Upper lobe of left lung (tissue), 4 donors: ENCODE results near the gene EGLN1.

Experiments used
- EP300 ChIP-seq, 4 donors: sonication (generic); formaldehyde crosslinking; IDR thresholded peaks; one replicate each; pipeline ENCODE4 v1.5.1; 2017; ENCODE audit warnings: antibody characterized with exemption in 4 of 4, control low read depth in 2 of 4
- POLR2A ChIP-seq, 4 donors: fragments of 450-650 bp; IDR thresholded peaks; one replicate each; pipeline ENCODE4 v1.5.1; 2016 to 2017; ENCODE audit warnings: antibody characterized with exemption in 4 of 4, mild to moderate bottlenecking in 2 of 4
- POLR2AphosphoS5 ChIP-seq, 2 donors: sonication (generic); formaldehyde crosslinking; IDR thresholded peaks; one replicate each; pipeline ENCODE4 v1.5.1; 2017; ENCODE audit warnings: antibody characterized with exemption in 2 of 2
- TF ChIP-seq, protein P1 (sequence below), 6 experiments: fragments of 450-650 bp in 4 of 6; fragments of 200-600 bp in 2 of 6; sonication (generic) in 2 of 6; IDR thresholded peaks; one replicate each; pipeline ENCODE4 v1.5.1; 2016 to 2019; ENCODE audit warnings: antibody characterized with exemption in 6 of 6

DNA sequence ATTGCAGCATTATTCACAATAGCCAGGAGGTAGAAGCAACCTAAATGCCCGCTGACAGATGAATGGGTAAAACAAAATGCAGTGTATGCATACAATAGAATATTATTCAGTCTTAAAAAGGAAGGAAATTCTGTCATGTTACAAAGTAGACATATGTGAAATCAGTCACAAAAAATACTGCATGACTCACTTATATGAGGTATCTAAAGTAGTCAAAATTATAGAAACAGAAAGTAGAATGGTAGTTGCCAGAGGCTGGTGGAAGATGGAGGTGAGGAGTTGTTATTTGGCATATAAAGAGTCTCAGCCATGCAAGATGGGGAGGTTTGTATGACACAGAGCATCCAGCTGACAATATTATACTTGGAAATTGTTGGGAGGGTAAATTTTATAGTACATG lies 43.0 kb upstream of the EGLN1 start:
- TF ChIP-seq, protein P1, sequence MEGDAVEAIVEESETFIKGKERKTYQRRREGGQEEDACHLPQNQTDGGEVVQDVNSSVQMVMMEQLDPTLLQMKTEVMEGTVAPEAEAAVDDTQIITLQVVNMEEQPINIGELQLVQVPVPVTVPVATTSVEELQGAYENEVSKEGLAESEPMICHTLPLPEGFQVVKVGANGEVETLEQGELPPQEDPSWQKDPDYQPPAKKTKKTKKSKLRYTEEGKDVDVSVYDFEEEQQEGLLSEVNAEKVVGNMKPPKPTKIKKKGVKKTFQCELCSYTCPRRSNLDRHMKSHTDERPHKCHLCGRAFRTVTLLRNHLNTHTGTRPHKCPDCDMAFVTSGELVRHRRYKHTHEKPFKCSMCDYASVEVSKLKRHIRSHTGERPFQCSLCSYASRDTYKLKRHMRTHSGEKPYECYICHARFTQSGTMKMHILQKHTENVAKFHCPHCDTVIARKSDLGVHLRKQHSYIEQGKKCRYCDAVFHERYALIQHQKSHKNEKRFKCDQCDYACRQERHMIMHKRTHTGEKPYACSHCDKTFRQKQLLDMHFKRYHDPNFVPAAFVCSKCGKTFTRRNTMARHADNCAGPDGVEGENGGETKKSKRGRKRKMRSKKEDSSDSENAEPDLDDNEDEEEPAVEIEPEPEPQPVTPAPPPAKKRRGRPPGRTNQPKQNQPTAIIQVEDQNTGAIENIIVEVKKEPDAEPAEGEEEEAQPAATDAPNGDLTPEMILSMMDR (IDR thresholded peaks at IDR 0.05) = no peak
- no peak for TF ChIP-seq POLR2A (IDR thresholded peaks at IDR 0.05)
- no peak for TF ChIP-seq POLR2AphosphoS5 (IDR thresholded peaks at IDR 0.05)
- no peak for TF ChIP-seq EP300 (IDR thresholded peaks at IDR 0.05)
